Right ventricle myocardium inferior (tissue), 1 donor: ENCODE measurements around the gene DTD1. TPM values are rescaled to one million over a fixed set of nuclear protein-coding genes. Genes with fewer than 3 reads are reported as not detected.

Experiments
- ATAC-seq: fragments of 200-7000 bp; cut with Tn5 transposase; one replicate; pipeline ENCODE4 v1.9.1; 2020; ENCODE audit warnings: mild to moderate bottlenecking, moderate library complexity
- DNase-seq: peaks from one replicate; pipeline ENCODE4 v3.0.0; 2021; ENCODE audit errors: missing footprints
- intact Hi-C: fragments of 100-400 bp; cut with DNase I; formaldehyde crosslinking; loops from one replicate; pipeline ENCODE4 v1.11.0; 2022
- total RNA-seq: library from RNA; stranded (reverse); fragmentation: NEBNext Ultra II Directional; extraction: Animal tissue kit (Norgen Biotek cat#: 25700); gene quantifications from one replicate; pipeline ENCODE4 v1.2.1, GENCODE V29; 2021
- donor health status: DM: no; HTN: yes; CAD: no; lungs with severe emphysema.

Gene DTD1
- total RNA-seq, 1 donor from 2014 or later: 11.4 TPM

- no peak for ATAC-seq
- DNase-seq: no peak
- intact Hi-C loops: no loop called here
These were observed 58.0 kb downstream of the DTD1 start for GRCh38 chr20:18645851-18646250.

DNA sequence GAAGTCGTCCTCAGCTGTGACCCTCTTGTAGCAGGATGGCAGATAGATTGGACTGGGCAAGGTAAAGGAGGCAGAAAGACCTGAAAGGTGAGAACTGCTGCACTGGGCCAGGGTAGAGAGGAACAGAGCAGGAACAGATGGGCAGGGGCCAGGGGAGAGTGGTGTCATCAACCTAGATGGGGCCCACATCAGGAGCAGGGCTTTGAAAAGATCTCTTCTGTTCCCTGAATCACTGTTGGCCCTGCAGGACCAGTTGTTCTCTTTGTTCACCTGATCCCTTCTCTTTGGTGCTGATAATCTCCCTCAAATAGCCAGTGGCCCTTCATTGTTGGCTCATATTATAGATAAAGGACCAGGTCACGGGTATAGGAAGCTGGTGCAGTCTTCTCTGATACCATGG is 59.9 kb downstream of the DTD1 start:
- ATAC-seq (no peak), DNase-seq (no peak)
- intact Hi-C loops: no loop called here

DNA sequence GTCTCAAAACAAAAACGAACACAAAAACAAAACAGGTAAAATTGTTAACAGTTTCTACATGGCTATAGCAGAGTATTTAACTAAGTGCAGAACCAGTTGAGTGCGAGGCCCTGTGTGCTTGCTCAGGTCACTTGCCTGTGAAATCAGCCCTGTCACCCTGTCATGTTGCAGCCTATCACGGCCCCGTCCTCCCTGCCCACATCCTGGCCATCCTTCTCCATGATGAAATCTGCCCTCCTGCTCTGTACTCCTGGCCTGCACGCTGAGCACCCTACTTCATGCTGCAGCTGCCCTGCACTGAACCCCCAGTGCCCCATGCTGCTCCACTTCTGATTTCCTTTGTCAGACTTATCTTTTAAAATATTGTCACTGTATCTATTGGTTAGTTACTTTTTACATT is 62.4 kb downstream of the DTD1 start:
- ATAC-seq (no peak), DNase-seq (no peak)
- intact Hi-C loops: no loop called here

DNA sequence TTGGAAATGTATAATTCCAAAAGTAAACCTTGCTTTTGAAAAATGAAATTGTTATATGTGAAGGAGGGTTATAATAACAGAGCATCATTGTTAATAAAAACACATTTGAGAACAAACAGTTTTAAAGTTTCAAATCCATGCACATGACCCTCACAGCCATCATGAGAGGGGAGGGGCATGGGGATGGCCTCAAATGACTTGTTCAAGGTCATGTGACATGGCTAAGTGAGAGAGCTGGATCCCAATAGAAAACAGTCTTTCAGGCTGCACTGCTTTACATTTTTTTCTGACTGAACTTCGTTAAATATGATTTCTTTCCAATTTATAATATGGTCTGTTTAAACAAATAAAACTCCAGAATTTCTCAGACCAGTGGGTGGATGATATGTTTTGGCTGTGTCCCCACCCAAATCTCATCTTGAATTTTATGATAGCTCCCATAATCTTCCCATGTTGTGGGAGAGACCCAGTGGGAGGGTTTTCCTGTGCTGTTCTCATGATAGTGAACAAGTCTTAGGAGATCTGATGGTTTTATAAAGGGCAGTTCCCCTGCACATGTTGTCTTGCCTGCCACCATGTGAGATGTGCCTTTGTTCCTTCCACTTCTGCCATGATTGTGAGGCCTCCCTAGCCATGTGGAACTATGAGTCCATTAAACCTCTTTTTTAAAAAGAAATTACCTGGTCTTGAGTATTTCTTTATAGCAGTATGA is 66.0 kb downstream of the DTD1 start:
- ATAC-seq: no peak
- no peak for DNase-seq
- intact Hi-C loops: no loop called here

DNA sequence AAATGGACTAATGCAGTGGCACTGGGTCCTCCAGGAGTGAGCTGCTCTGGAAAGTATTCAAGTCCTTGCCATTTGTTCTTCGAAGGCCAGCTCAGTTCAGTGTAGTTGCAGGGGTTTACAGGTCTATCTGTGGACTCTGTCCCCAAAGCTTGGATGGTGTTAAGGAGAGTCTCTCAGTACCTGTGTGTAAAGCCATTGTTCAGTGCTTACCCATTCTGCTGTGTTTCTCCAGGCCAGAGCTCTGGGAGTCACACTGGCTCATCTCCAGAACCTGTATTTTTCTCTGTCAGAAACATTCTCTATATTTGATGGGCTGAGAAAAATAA is 66.6 kb downstream of the DTD1 start:
- ATAC-seq (no peak), DNase-seq (no peak)
- intact Hi-C loops: no loop called here

- ATAC-seq: peak; percentile 23
These were observed 69.7 kb downstream of the DTD1 start for GRCh38 chr20:18657575-18657974.

GRCh38 chr20:18662279-18663040 is 74.6 kb downstream of the DTD1 start:
- ATAC-seq: no peak
- intact Hi-C loops: no loop called here
- DNase-seq: no peak

More at GRCh38 chr20:18657575-18657974, 69.7 kb downstream of the DTD1 start:
- no peak for DNase-seq
- intact Hi-C loops: no loop called here

DNA sequence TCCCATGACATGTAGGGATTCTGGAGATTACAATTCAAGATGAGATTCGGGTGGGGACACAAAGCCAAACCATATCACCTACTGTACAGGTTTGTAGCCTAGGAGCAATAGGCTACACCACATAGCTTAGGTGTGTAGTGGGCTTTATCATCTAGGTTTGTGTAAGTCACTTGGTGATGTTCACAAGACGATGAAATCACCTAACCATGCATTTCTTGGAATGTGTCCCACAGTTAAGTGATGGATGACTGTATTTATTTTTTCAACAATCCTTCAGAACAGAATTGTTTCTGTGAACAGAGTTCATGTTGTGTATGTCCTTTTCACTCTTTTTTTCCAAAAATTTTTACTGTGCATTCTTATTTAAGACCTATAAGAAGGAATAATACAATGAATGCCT is 76.1 kb downstream of the DTD1 start:
- intact Hi-C loops: no loop called here

DNA sequence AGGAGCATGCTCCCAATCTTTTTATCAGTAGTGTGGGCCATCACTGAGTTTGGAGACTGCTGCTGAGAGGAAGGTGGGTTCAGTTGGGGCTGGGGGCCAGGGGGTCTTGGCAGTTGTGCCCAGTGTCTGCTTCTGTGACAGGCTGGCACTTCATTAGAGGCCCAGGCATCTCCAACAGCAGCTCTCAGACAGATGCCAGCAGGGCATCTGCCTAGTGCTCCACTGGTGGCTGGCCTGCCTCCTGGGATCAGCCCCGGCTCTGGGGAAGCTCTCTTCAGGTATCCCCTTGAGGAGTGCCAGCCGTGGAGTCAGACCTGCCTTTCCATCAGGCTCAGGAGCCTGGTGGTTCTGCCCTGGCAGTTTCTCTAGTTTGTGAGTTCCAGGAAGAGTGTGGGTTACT is 77.3 kb downstream of the DTD1 start:
- intact Hi-C loops: no loop called here
- DNase-seq: no peak
- ATAC-seq: no peak

More for the DNA sequence above, 76.1 kb downstream of the DTD1 start:
- DNase-seq: no peak
- ATAC-seq: no peak

DNA sequence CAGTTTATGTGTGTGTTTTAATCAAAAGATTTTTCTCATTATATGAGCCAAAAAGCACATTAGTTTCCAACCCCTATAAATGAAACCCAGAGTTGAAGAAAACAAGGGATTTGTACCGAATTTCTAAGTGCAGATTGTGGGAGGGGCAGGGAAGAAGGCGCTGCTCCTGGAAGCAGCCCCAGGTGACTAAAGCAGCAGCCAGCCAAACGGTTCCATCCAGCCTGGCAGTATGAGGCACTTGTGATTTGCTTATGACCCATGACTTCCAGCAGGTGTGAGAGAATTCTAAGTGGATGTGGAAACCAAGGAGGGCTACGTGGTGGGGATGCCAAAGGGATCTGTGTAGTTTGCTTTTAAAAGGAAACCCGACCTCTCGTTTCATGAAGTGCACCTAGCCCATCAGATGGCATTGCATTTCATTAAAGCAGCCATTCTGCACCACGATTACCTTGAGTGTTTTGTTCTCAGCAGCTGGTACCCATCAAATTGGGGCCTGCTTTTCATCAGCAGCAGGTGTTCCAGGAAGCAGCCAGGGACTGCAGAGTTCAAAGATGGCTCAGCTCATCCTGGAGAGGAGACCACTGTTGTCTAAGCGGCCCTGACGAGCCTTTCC is 79.1 kb downstream of the DTD1 start:
- DNase-seq: no peak
- intact Hi-C loops: no loop called here
- no peak for ATAC-seq

GRCh38 chr20:18669241-18670019 is 81.6 kb downstream of the DTD1 start:
- ATAC-seq: no peak
- DNase-seq: no peak
- intact Hi-C loops: no loop called here

DNA sequence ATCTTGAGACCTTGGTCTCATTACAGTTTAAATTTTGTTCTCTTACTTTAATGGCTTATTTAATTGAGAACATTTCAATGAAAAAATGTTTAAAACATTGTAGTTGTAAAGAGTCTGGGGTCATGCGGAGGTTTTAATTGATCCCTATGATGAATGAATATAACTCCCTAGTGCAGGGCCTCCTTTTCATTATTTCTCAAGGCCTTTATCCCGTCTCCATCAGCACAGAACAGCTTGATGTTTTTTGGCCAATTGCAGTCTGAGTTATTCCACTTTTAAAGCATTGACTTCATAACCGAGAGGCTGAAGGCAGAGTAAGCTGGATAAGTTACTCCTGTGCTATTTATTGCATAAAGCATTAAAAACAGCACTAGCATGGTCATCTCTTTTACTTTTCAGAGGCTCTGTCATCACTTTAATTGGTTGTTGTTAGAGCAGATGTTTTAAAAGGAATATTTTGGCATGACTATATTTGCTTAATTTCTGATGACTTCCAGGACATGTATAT is 83.4 kb downstream of the DTD1 start:
- intact Hi-C loops: no loop called here
- DNase-seq: no peak
- no peak for ATAC-seq

DNA sequence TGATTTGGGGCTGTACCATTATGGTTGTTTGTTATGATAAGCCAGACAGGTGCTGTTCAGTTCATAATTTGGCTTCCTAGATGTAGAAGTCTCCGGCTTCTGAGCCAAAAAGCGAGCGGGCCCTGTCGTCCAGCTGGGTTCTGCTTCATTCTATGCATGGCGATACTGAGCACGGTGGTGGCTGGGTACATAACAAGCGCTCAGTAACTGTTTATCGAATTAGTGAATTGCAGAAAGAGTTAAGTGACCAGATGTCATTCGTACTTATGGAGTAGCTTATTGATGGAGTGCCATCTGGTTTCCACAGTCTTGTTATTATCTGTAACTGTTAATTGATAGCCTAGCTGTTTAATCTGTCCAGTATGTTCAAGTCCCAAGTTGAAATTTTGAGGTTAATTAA is 85.0 kb downstream of the DTD1 start:
- intact Hi-C loops: no loop called here
- no peak for DNase-seq
- no peak for ATAC-seq

GRCh38 chr20:18676396-18676795 is 88.5 kb downstream of the DTD1 start:
- intact Hi-C loops: no loop called here
- DNase-seq (no peak), ATAC-seq (no peak)

DNA sequence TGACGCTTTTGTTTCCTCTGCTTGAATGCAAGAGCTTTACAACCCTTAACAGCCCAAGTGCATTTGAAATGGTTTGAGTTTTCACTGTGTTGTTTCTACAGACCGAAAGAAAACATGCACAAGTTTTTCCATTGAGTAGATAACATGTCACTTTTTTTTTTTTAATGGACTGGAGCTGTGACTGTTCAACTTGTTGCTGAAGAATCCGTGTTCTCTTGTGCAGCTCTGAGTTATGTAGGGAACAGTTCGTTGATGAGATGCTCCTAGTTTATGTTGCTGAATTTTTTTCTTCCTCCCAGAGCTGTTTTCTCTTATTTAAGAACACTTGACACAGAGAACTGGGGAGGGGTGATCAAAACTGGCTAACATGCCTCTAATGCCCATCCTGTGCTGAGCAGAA is 89.3 kb downstream of the DTD1 start:
- DNase-seq (no peak), ATAC-seq (no peak)
- intact Hi-C loops: no loop called here

DNA sequence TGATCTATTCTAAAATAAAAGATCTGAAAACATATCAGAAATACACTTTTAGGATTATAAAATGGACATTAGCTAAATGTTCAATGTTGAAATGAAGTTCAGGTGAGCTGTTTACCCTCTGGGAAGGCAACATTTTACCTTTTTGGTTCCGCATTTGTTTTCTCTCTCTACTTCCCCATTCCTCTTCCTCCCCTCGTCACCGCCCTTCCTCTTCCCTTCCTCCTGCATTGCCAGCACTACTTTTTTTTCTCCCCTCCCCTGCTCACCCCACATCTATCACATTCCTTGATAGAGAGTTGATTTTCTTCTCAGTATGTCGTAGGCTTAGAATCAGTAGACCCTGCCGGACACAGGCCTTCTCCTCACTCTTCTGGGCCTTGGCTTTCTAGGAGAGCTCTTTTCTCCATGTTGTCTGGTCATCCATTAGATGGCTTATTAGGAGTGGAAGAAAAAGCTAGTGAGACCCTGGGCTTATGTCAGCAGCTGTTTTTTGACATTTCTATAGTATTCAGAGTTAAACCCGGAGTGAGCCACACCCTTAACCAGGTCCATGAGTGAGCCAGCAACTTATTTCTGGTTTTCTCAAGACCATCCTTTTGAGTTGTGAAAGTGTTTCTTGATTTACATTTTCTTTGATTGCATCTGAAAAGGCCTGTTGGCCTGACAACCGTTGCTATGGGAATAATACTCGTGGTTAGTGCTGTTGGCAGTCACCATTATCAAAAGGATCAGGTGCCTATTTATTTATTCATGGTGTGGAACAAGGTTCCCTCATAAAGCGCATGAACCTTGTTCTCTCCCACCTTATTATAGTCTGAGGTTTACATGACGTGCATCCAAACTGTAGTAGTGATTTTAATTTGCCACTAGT is 90.9 kb downstream of the DTD1 start:
- intact Hi-C loops: no loop called here
- ATAC-seq: no peak
- no peak for DNase-seq

DNA sequence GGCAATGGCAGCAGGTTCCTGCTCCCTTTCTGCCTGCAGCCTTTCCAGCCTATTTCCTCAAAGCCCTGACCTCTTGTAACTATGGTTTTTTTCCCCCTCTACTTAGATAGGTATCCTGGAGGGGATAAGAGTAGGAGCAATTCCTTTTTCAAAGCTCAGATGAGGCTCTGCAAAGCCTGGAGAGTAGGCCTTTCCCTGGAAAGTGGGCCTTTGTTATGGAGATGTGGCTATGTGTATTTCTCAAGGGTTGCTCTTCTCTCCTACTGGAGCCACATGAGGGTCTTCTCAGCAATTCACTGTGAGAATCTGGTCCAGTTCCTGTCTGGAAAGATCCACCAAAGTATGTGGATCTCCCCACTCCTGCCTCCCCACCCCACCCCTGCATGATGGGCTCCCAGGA is 96.0 kb downstream of the DTD1 start:
- no peak for DNase-seq
- ATAC-seq: no peak
- intact Hi-C loops: no loop called here

GRCh38 chr20:18684775-18685174 is 96.9 kb downstream of the DTD1 start:
- intact Hi-C loops: no loop called here
- DNase-seq (no peak), ATAC-seq (no peak)
